Breast epithelium (tissue), 4 donors: Measurements from ENCODE around the gene SNX9. TPM values are rescaled to one million over a fixed set of nuclear protein-coding genes. Genes with fewer than 3 reads are reported as not detected.

Experiments used
- DNase-seq, 2 donors: peaks; one replicate each; pipeline ENCODE4 v3.0.0-alpha.2; 2019; ENCODE audit warnings: low spot score in 2 of 2
- H3K27ac ChIP-seq, 2 donors: fragments of 200-600 bp; sonication (generic) in 1 of 2; one replicate each; pipeline ENCODE4 v1.5.1; 2016 to 2019; ENCODE audit warnings: mild to moderate bottlenecking in 1 of 2
- H3K27me3 ChIP-seq, 2 donors: fragments of 200-600 bp; sonication (generic) in 1 of 2; one replicate each; pipeline versions ENCODE4 v1.5.1 to v1.6.0; 2017 to 2019; ENCODE audit warnings: control low read depth in 1 of 2, mild to moderate bottlenecking in 1 of 2
- H3K36me3 ChIP-seq: fragments of 200-600 bp; one replicate; pipeline ENCODE4 v1.5.1; 2019
- H3K4me1 ChIP-seq, 2 donors: fragments of 200-600 bp; sonication (generic); one replicate each; pipeline ENCODE4 v1.5.1; 2016 to 2019; ENCODE audit warnings: control low read depth in 1 of 2
- H3K4me3 ChIP-seq, 3 donors: fragments of 200-600 bp; sonication (generic); 1 replicate in 2 of 3; 2 replicates in 1 of 3; pipeline ENCODE4 v1.5.1; 2016 to 2019; ENCODE audit warnings: mild to moderate bottlenecking in 3 of 3, moderate library complexity in 2 of 3
- H3K9me3 ChIP-seq, 2 donors: fragments of 200-600 bp; sonication (generic) in 1 of 2; one replicate each; pipeline ENCODE4 v1.5.1; 2016 to 2019; ENCODE audit warnings: control low read depth in 1 of 2
- POLR2A ChIP-seq: fragments of 450-650 bp; IDR thresholded peaks from one replicate; pipeline ENCODE4 v1.6.1; 2016; ENCODE audit warnings: antibody characterized with exemption, mild to moderate bottlenecking, moderate library complexity
- POLR2AphosphoS5 ChIP-seq, 3 donors: sonication (generic); formaldehyde crosslinking; IDR thresholded peaks; one replicate each; pipeline ENCODE4 v1.6.1; 2017; ENCODE audit warnings: antibody characterized with exemption in 3 of 3
- intact Hi-C: fragments of 100-400 bp; cut with DNase I; formaldehyde crosslinking; loops from one replicate; pipeline ENCODE4 v1.15.1; 2023; ENCODE audit warnings: low total_unique reads
- total RNA-seq, 3 donors: library from RNA; depleted of rRNA; stranded (reverse); fragments of >200 nt; gene quantifications; one replicate each; pipeline ENCODE4 v1.1.0, GENCODE V29; 2016
- TF ChIP-seq, protein P1 (sequence below), 3 donors: fragments of 450-650 bp; IDR thresholded peaks; one replicate each; pipeline ENCODE4 v1.5.1; 2016 to 2017; ENCODE audit warnings: antibody characterized with exemption in 3 of 3, mild to moderate bottlenecking in 3 of 3, moderate library complexity in 3 of 3

Gene SNX9
- total RNA-seq, 3 donors from 2014 or later, result 61.6 to 83.2 (median 75.7) TPM

DNA sequence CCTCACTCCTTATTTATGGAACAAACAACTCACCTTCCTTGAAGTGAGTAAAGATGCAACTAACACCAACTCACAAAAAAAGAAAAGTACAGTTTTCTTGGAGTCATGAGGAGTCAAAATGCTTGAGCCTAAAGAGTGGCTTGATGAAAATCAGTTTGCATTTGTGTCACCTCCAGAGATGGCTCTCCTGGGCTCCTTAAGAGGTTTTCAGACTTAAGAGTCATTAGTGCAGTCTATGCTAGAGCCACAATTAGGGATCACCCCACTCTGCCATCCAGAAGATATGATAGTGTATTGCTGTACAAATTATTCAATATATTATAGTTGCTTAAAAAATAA is 11.9 kb upstream of the SNX9 start:
- DNase-seq, result no peak
- H3K36me3 ChIP-seq, result no peaks in the 10 kb centered on the region
- TF ChIP-seq POLR2AphosphoS5 (IDR thresholded peaks at IDR 0.05) (no peak), POLR2A (no peak)
- TF ChIP-seq, protein P1, sequence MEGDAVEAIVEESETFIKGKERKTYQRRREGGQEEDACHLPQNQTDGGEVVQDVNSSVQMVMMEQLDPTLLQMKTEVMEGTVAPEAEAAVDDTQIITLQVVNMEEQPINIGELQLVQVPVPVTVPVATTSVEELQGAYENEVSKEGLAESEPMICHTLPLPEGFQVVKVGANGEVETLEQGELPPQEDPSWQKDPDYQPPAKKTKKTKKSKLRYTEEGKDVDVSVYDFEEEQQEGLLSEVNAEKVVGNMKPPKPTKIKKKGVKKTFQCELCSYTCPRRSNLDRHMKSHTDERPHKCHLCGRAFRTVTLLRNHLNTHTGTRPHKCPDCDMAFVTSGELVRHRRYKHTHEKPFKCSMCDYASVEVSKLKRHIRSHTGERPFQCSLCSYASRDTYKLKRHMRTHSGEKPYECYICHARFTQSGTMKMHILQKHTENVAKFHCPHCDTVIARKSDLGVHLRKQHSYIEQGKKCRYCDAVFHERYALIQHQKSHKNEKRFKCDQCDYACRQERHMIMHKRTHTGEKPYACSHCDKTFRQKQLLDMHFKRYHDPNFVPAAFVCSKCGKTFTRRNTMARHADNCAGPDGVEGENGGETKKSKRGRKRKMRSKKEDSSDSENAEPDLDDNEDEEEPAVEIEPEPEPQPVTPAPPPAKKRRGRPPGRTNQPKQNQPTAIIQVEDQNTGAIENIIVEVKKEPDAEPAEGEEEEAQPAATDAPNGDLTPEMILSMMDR (IDR thresholded peaks at IDR 0.05), result no peak
- H3K27ac ChIP-seq, result no peak overlapping the region
- H3K4me1 ChIP-seq, result peaks cover 0 to 9% of the 10 kb centered on the region in 2 donors
- intact Hi-C loops, result no loop called here
- no peaks in the 10 kb centered on the region for H3K27me3 ChIP-seq
- H3K9me3 ChIP-seq, result no peaks in the 10 kb centered on the region
- H3K4me3 ChIP-seq, result no peak overlapping the region

DNA sequence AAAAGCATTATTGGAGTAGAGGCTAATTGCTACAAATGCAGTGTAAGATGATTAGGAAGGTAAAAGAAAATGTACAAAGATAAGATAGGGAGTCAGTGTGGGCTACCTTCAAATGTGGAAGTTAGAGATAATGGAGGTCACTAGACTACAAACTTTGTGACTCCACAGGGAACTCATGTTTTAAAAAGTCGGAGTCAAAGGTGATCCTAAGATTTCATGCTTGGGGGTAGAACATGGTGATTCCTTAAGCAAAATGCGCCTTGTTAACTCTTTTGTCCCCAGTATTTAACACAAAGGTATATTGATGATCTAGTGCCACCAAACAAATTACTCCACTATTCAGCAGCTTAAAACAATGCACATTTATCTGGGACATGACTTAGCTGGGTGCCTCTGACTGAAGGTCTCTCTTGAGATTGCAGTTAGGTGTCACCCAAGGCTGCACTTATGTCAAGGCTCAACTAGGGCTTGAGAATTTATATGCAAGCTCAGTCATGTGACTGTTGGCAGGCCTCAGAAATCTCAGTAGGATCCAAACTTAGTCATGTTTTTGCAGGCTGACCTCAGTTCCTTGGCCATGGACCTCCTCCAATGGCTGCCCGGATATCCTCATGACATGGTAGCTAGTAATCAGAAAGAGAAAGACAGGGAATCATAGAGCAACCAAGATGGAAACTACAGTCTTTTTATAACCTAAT is 11.4 kb upstream of the SNX9 start:
- TF ChIP-seq, protein P1 (IDR thresholded peaks at IDR 0.05), result no peak
- TF ChIP-seq POLR2A (no peak), POLR2AphosphoS5 (IDR thresholded peaks at IDR 0.05) (no peak)
- DNase-seq, result no peak
- Histone ChIP-seq H3K27me3 (no peaks in the 10 kb centered on the region), H3K9me3 (no peaks in the 10 kb centered on the region), H3K4me1 (peaks cover 0 to 9% of the 10 kb centered on the region in 2 donors), H3K27ac (peak overlapping the region in 1 of 2 donors; percentile 88), H3K36me3 (no peaks in the 10 kb centered on the region), H3K4me3 (no peak overlapping the region)
- intact Hi-C loops, result no loop called here

DNA sequence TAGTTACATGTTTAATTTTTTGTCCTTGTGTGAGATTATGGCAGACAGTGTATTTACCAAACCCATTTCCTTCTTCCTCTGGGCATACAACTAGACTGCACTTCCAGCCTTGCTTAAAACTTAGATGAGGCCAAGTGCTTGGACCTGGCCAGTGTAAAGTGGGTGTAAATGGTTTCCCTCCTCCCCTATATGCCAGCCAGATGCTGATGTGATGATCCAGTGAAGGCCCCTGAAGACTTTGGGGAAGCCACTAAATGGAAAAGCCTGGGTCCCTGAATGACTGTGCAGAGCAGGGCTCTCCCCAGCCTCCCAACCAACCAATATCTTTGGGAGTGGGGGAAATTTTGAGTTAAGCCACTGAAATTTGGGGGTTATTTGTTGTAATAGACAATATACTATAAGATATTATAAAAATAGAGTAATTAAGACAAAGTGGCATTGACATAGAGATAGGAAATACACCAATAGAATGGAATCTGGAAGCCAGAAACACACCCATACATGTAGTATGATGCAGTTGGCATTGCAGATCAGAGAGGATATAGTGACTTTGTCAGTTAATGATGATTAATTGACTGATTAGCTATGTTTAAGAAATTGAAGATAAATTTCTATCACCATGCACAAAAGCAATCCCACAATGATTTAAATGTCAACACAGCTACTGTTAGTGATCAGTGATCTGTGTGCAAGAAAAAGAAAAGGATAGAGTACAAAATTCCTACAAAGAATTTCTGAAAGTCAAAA is 10.4 kb upstream of the SNX9 start:
- intact Hi-C loops, result no loop called here
- Histone ChIP-seq H3K27me3 (no peaks in the 10 kb centered on the region), H3K36me3 (no peaks in the 10 kb centered on the region), H3K27ac (peak overlapping the region; percentile 83 to 88), H3K4me3 (no peak overlapping the region), H3K4me1 (peaks cover 0 to 9% of the 10 kb centered on the region in 2 donors), H3K9me3 (no peaks in the 10 kb centered on the region)
- TF ChIP-seq POLR2A (no peak), POLR2AphosphoS5 (IDR thresholded peaks at IDR 0.05) (no peak)
- TF ChIP-seq, protein P1 (IDR thresholded peaks at IDR 0.05), result no peak
- no peak for DNase-seq

DNA sequence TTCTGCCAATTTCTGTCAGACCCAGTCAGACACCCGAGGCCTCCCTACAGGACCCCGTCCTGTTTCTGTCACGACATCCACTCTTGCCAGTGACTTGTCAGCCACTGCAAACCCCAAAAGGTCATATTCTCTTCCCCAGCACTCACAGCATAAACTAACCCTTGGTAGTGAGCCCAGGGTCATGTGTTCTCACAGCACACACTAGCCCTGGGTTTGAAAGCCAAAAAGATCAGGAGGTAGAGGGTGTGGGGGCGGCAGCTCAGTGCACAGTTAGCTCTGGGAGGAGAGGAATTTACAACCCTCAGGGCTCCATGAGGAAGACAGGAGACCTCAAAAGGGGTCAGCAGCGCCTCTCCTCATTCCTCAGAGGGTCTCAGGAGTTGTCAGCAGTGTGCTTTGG is 9.9 kb upstream of the SNX9 start:
- TF ChIP-seq, protein P1 (IDR thresholded peaks at IDR 0.05), result no peak
- TF ChIP-seq POLR2AphosphoS5 (IDR thresholded peaks at IDR 0.05), result peak in 2 of 3 donors; percentile 24 to 40
- TF ChIP-seq POLR2A, result no peak
- intact Hi-C loops, result no loop called here
- H3K27ac ChIP-seq, result peak overlapping the region; percentile 83 to 88
- no peaks in the 10 kb centered on the region for H3K36me3 ChIP-seq
- no peak overlapping the region for H3K4me3 ChIP-seq
- H3K9me3 ChIP-seq, result no peaks in the 10 kb centered on the region
- H3K4me1 ChIP-seq, result peaks cover 0 to 9% of the 10 kb centered on the region in 2 donors
- H3K27me3 ChIP-seq, result no peaks in the 10 kb centered on the region
- peak in 1 of 2 donors; percentile 27 for DNase-seq
